Measurements from ENCODE around the gene U2AF1L4. TPM values are rescaled to one million over a fixed set of nuclear protein-coding genes. Genes with fewer than 3 reads are reported as not detected.

U2AF1L4 gene
- total RNA-seq, 1 experiment from 2014 or later: 20.5 TPM

GRCh38 chr19:35757749-35758608 lies 12.8 kb upstream of the U2AF1L4 start, which contains the start of gene PROSER3:
Gene PROSER3, plus strand, starts transcription at chr19:35758176. Its CDS starts 40 bp downstream, at chr19:35758216.
- peak; percentile 100 for DNase-seq (ENCODE audit: low read depth)

- DNase-seq (ENCODE audit: low read depth): peak; percentile 88
Measured at GRCh38 chr19:35757231-35757748, 12.1 kb upstream of the U2AF1L4 start.

- peak; percentile 37 for DNase-seq (ENCODE audit: low read depth)
Measured at GRCh38 chr19:35756377-35757230, 11.4 kb upstream of the U2AF1L4 start, which contains the start of gene HSPB6. Gene HSPB6, minus strand, starts transcription at chr19:35757029. Its CDS starts 21 bp downstream, at chr19:35757008.

- no peak for DNase-seq (ENCODE audit: low read depth)
Measured at GRCh38 chr19:35755550-35756376, 10.5 kb upstream of the U2AF1L4 start.

DNA sequence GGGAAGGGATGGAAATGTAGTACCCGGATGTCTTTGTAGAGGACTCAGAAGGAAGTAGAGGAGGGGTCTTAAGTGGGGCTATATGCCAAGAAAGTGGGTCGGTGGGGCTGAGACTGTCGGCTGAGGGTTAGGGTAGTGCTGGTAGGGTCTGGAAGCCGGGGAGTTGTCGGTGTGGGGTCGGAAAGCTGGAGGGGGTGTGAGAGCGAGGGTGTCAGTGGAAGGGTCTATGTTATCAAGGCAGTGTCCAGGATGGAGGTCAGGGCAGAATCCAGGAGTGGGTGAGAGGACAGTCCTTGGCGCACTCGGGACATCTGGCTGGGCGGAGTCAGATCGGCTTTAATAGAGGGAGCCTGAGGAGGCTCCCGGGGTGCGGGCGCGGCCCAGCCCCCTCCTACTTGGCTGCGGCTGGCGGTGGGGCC lies 9.9 kb upstream of the U2AF1L4 start:
- DNase-seq (ENCODE audit: low read depth): no peak

DNA sequence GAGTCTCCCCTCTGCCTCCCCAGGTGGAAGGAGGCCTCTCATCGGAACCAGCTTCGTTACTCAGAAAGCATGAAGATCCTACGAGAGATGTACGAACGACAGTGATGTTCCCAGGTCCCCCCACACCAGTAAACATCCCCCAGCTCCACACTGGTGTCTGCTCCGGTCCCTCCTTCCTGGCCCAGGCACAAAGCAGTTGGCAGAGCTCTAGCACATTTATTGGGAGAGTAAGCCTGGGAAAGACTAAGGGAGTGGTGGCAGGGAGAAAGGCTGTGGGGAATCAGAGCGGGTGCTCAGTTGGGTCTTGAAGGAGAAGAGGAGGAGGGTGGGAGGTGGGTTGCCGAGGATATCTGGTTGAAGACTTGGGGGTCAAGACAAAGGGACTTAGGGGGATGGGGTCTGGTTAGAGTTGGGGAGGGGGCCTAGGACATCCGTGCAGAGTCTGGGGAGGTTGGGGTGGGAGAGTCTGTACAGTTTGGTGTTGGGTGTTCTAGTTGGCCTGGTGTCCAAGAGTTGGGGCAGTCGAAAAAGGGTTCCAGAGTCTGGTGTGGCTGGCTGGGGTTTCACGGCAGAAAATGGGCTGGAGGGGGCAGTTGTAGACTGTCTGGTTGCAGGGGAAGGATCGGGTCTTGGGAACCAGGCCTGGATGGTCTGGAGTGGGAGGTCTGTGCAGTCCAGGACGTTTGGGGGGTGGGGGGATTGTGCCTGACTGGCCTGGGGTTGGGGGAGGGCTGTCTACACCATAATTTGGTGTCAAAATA lies 9.3 kb upstream of the U2AF1L4 start:
- DNase-seq (ENCODE audit: low read depth): no peak

GRCh38 chr19:35753634-35754369 lies 8.6 kb upstream of the U2AF1L4 start:
- DNase-seq (ENCODE audit: low read depth): no peak

DNA sequence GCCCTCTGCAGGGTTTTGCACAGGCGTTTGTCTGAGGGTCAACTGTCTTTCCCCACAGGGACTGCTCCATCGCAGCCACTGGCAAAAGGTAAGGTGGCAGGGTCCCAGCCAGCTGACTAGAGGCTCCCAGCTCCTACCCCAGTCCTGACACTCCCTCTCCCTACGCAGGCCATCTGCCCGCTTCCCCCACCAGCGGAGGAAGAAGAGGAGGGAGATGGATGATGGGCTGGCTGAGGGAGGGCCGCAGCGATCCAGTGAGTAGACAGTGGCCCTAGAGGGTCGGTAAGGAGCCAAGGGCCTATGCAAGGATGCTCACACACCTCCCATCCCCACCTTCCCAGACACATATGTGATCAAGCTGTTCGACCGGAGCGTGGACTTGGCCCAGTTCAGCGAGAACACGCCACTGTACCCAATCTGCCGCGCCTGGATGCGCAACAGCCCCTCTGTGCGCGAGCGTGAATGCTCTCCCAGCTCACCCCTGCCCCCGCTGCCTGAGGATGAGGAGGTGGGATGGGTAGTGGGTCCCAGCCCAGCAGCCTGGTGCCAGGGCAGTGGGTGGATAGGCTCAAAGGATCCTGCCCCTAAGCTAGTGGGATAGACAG lies 7.6 kb upstream of the U2AF1L4 start:
- DNase-seq (ENCODE audit: low read depth): no peak

DNA sequence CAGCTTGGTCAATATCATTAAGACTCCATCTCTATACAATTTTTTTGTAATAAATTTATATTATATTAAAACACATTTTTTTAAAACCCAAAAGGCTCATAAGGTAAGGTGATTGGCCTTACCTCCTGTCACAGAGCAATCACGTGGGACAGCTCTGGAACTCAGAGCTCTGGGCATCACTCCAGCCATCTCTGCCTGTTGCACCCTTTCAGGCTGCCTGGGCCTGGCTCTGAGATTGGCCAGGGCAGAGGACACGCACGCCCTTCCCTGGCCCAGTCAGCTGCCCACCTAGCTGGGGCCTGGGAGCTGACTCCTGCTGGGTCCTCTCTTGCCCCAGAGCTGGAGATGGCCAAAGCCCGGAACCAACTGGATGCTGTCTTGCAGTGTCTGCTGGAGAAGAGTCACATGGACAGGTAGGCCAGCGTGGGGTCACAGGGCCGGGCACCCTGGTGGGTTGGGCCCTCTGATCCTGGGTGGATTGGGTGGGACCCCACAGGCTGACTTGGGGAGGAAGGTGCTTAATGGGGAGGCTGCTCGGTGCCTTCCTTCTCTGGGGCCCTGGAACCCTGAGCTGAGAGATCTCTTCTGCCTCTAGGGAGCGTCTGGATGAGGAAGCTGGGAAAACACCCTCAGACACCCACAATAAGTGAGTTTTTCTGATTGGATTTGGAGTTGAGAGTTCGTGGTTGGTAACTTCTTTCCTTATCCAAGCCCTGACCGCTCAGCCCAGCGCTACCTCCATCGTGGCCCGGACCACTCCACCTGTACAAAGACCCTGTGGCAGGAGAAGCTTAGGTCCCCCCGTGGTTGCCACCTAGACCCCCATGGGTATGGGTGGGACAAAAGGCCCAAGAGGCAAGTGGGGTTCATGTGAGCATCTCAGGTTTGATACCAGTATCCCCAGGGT lies 6.9 kb upstream of the U2AF1L4 start:
- no peak for DNase-seq (ENCODE audit: low read depth)

DNA sequence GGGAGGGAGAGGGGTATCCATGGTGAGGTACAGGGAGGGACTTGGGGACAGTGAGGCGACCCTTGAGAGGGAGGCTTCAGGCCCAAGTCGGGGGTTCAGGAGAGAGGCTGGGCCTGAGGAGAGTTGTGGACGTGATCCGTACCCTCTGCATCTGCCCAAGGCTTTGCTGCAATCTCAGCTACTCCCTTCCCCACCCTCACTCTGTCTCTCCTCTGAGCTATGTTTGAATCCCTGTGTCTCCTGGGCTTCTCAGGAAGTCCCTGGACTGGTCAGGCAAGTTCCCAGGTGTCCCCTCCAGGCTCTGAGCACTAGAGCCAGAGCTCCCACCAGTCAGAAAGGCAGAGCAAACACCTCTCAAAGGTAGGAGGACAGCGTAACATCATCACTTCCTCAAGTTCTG lies 4.9 kb upstream of the U2AF1L4 start:
- DNase-seq (ENCODE audit: low read depth): no peak

GRCh38 chr19:35748106-35749020 lies 3.1 kb upstream of the U2AF1L4 start, which contains the start of gene LIN37:
Gene LIN37, plus strand, starts transcription at chr19:35748576. Its CDS starts 149 bp downstream, at chr19:35748725.
- peak; percentile 99 for DNase-seq (ENCODE audit: low read depth)

DNA sequence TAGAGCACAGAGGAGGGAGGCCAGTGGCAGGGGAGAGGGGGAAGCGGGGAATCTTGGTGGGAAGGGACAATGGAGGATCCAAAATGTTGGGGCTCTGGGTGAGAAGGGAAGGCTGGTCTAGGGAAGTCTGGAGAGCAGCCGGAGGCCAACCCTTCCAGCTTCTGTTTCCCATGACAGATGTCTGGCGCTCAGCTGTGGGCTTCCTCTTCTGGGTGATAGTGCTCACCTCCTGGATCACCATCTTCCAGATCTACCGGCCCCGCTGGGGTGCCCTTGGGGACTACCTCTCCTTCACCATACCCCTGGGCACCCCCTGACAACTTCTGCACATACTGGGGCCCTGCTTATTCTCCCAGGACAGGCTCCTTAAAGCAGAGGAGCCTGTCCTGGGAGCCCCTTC lies 1.3 kb upstream of the U2AF1L4 start:
- DNase-seq (ENCODE audit: low read depth): no peak

GRCh38 chr19:35746087-35746462 lies 857 bp upstream of the U2AF1L4 start:
- DNase-seq (ENCODE audit: low read depth): no peak

GRCh38 chr19:35744430-35745327 lies 539 bp downstream of the U2AF1L4 start:
- peak; percentile 96 for DNase-seq (ENCODE audit: low read depth)

DNA sequence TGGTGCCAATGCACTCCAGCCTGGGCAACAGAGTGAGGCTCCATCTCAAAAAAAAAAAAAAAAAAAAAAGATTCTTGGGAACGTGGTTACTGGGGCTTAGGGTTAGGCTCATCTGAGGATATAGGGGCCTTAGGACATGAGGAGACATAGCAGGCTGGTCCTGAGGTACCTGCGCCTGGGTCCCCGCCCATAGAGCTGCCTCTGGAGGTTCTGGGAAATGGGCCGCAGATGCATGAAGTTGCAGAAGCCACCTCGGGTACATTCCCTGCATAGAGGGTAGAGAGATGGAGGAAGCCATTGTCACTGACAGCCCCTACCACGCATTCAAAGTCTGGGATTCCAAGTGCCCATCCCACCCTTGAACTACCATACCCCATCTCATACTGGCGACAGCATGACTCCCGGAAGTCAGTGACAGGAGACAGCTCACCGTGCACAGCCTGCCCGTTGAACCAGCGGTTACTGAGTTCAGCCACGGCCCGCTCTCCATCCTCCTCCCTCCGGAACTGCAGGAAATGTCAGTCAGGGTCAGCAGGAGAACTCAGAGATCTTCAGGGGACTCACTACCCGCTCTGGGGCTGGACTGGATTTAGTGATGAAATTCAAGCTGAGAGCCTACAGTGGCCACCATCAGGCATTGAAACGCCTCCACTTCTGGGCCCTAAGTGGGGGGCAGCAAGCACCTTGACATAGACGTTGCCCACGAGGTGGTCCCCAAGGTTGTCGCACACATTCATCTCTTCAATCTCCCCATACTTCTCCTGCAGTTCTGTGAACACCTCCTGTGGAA lies 1.4 kb downstream of the U2AF1L4 start:
- no peak for DNase-seq (ENCODE audit: low read depth)
